Measurements from ENCODE around the gene ZMYND8.

ZMYND8 gene

GRCh38 chr20:47228654-47229053 is 127.8 kb downstream of the ZMYND8 start:
- DNase-seq (ENCODE audit: low read depth in 1 of 2, low spot score in 1 of 2): no peak

DNA sequence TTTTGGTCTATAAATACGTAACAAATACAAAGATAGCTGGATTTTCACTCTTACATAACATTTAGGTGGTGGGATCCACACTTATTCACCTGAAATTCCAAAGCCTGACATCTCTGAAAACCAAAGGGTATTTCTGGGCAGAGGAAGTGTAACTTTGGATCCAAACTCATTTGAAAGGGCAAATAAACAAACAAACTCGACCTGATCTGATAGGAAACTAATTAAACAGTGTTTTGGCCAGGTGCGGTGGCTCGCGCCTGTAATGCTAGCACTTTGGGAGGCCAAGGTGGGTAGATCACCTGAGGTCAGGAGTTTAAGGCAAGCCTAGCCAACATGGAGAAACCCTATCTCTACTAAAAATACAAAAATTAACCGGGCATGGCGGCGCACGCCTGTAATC is 128.9 kb downstream of the ZMYND8 start:
- no peak for DNase-seq (ENCODE audit: low read depth in 1 of 2, low spot score in 1 of 2)

DNA sequence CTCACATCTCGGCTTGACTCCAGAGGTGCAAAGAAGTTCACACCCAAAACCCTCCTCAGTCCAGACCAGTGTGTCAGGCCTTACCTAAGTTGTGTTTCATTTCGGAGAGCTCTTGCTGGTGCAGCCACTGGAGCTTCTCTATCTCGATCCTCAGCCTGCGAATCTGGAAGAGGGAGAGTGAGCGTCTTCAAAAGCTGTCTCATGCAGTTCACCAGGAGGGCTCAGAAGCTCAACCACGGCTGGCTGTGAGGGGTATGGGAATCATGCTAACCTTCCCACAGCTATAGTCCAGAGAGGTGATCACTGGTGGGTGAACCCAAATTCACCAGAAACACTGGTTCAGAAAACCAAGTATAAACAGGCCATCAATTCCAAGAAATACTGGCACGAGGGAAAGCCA is 129.4 kb downstream of the ZMYND8 start:
- no peak for DNase-seq (ENCODE audit: low read depth in 1 of 2, low spot score in 1 of 2)

- no peak for DNase-seq (ENCODE audit: low read depth in 1 of 2, low spot score in 1 of 2)
Observed at GRCh38 chr20:47225458-47225857, 131.0 kb downstream of the ZMYND8 start.

GRCh38 chr20:47224857-47225256 is 131.6 kb downstream of the ZMYND8 start:
- no peak for DNase-seq (ENCODE audit: low read depth in 1 of 2, low spot score in 1 of 2)

- no peak for DNase-seq (ENCODE audit: low read depth in 1 of 2, low spot score in 1 of 2)
Observed at GRCh38 chr20:47224300-47224791, 132.2 kb downstream of the ZMYND8 start.

- no peak for DNase-seq (ENCODE audit: low read depth in 1 of 2, low spot score in 1 of 2)
Observed at GRCh38 chr20:47223896-47224295, 132.6 kb downstream of the ZMYND8 start.

DNA sequence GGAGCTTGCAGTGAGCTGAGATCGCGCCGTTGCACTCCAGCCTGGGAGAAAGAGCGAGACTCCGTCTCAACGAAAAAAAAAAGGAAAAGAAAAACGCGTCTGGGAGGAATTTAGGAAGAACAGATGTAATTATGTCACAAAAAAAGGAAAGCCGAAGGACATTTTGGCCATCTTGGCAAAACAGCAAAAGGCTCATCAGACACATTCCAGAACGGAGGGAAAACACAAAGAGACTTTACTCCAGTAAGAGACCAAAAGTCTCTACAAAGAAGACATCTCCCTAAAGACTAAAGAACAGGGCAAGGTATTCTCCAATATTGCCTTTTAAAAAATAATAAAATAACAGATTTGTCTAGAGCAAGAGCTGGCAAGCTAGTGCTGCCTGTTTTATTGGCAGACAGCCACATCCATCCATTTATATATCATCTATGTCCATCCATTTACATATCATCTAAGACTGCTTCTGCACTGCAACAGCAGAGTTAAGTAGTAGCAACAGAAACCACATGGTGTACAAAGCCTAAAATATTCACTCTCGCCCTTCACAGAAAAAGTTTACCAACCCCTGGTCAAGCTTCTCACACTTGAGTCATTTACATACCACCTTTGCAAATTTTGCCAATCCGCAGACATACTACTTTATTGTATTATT is 133.9 kb downstream of the ZMYND8 start:
- DNase-seq (ENCODE audit: low read depth in 1 of 2, low spot score in 1 of 2): no peak

GRCh38 chr20:47221036-47221625 is 135.4 kb downstream of the ZMYND8 start:
- no peak for DNase-seq (ENCODE audit: low read depth in 1 of 2, low spot score in 1 of 2)

- DNase-seq (ENCODE audit: low read depth in 1 of 2, low spot score in 1 of 2): peak in 1 of 2 donors; percentile 20
Observed at GRCh38 chr20:47220161-47220582, 136.3 kb downstream of the ZMYND8 start.

DNA sequence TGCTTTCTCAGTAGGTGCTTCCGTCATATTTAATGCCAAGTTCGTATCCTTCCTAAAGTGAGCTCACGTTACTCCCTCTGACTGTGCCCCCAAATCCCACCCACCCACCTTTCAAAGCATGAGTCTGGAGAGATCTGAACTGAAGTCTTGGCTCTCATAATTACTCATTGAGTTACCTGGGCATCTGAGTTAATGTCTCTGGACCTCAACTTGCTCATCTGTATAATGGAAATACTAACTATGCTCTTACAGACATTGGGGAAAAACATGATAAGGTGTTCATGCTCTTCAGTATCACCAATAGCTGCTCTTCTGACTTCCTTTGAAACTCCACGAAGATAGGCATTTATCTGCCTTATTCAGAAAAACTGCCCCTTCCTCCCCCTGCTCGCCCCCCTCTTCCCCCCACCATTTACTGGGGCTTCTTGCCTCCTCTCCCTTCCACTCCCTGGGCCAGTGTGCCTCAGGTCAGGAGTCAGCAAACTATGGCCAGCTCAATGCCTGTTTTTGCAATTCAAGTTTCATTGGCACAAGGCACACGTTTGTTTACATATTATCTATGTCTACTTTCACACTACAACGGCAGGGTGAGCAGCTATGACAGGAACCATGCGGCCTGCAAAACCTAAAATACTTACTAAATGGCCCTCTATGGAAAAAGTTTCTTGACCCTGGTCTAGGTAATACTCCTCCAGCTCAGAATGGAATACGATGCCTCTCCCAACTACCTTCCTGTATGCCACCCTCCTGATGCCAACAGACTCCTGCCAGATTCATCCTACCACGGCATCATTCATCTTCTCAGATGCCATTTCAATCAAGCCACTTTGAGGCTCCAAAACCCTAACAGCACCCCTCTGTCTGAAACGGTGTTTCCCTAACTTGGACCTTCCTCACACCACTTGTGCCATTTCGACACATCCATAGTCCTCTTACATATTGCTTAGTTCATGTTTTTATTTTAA is 138.7 kb downstream of the ZMYND8 start:
- no peak for DNase-seq (ENCODE audit: low read depth in 1 of 2, low spot score in 1 of 2)

DNA sequence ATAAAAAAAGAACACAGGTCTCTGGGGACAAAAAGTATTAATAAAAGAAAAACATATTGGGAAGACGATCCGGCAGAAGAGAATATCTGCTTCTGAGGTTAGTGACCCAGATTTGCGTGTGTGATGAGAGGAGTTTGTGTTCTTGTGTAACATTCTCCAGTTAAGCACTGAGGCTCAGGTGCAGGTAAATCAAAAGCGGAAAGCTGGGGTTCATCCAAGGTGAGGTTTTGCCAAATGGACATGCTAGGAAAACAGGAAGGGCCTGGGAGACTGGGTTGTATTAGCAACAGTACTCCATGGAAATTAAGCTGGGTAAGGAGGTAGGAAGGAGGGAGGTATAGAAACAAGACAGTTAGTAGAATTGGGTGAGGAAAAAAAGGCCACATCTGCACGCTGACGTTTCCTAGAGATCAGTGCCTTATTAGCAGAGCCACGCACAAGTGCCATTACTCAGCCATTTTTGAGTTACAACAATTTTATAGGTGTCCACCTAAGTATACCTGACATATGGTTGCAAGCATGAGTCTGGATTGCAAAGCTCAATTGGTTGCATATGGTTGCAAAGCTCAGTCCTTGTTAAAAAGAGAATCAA is 139.6 kb downstream of the ZMYND8 start:
- no peak for DNase-seq (ENCODE audit: low read depth in 1 of 2, low spot score in 1 of 2)

GRCh38 chr20:47215653-47216397 is 140.7 kb downstream of the ZMYND8 start:
- no peak for DNase-seq (ENCODE audit: low read depth in 1 of 2, low spot score in 1 of 2)

- DNase-seq (ENCODE audit: low read depth in 1 of 2, low spot score in 1 of 2): no peak
Observed at GRCh38 chr20:47213966-47214365, 142.5 kb downstream of the ZMYND8 start.

- no peak for DNase-seq (ENCODE audit: low read depth in 1 of 2, low spot score in 1 of 2)
Observed at GRCh38 chr20:47212606-47213207, 143.8 kb downstream of the ZMYND8 start.

- DNase-seq (ENCODE audit: low read depth in 1 of 2, low spot score in 1 of 2): no peak
Observed at GRCh38 chr20:47211036-47211435, 145.5 kb downstream of the ZMYND8 start.

DNA sequence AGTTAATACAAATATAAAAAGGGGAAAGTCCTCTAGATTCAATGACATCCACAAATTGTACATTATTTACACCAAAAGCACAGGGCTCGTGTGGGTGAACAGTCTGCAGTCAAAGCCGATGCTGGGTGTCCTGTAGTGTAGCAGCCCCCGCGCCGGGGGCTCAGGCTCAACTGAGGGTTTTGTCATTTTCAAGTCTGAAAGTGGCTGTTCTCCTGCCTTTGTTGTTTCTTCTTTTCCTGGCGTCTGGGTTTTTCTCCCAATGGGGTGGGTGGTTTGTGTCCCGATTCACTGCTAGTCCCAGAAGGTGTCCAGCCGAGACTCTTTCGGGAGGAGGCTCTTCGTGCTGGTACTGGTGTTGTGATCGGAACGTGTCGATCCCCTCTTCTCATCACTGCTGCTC is 146.0 kb downstream of the ZMYND8 start:
- no peak for DNase-seq (ENCODE audit: low read depth in 1 of 2, low spot score in 1 of 2)

- DNase-seq (ENCODE audit: low read depth in 1 of 2, low spot score in 1 of 2): no peak
Observed at GRCh38 chr20:47209982-47210381, 146.5 kb downstream of the ZMYND8 start.

DNA sequence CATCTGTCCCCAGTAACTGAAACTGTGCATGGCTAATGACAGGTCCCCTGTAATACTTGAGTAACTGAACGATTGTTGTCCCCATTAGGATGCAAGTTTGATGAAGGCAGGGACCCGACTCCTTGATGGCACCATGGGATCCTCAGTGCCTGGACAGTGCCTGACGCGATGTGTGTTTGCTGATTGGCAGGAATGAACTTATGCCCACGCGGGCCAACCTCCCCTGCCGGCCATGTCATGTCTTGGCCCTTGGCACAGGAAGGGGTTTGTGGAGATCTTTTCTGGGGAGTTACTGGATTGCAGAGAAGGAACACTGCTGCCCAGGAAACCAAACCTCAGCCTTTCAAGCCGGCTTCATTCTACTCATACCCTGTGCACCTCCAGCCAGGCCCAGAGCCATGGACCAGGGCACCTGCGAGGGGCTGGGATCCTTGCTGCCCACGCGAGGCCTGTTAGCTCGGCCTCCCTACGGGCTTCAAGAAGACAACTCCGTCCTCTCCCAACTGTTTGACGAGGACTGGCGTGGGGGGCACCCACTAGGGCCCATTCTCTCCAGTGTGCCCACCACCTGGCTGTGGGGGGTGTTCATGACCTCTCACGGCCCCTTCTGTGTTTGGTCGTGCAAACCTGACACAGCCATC is 147.8 kb downstream of the ZMYND8 start:
- no peak for DNase-seq (ENCODE audit: low read depth in 1 of 2, low spot score in 1 of 2)
